GM19455 (cell line): Measurements from ENCODE around the gene CRISPLD2.

Experiments used
- ATAC-seq: cut with Tn5 transposase; IDR thresholded peaks from one replicate; pipeline ENCODE4 v1.9.1; 2021; ENCODE audit not compliant: unreplicated experiment

The CRISPLD2 gene

GRCh38 chr16:84819644-84820304 is at the start of gene CRISPLD2:
CRISPLD2 (plus strand) TSS chr16:84819985; CDS start chr16:84838496, 18,511 bp downstream.
- no peak for ATAC-seq

- ATAC-seq, result no peak
Observed at GRCh38 chr16:84773312-84773711, 46.5 kb upstream of the CRISPLD2 start.

GRCh38 chr16:84774810-84775209 is 45.0 kb upstream of the CRISPLD2 start:
- no peak for ATAC-seq

GRCh38 chr16:84775262-84775810 is 44.4 kb upstream of the CRISPLD2 start:
- ATAC-seq, result no peak

- no peak for ATAC-seq
Observed at GRCh38 chr16:84777435-84777834, 42.4 kb upstream of the CRISPLD2 start.

GRCh38 chr16:84778720-84779119 is 41.1 kb upstream of the CRISPLD2 start:
- no peak for ATAC-seq

GRCh38 chr16:84780063-84780462 is 39.7 kb upstream of the CRISPLD2 start:
- ATAC-seq, result no peak

- ATAC-seq, result no peak
Observed at GRCh38 chr16:84780544-84781376, 39.0 kb upstream of the CRISPLD2 start.

- ATAC-seq, result no peak
Observed at GRCh38 chr16:84782846-84783245, 36.9 kb upstream of the CRISPLD2 start.

- ATAC-seq, result no peak
Observed at GRCh38 chr16:84785843-84786581, 33.8 kb upstream of the CRISPLD2 start.

GRCh38 chr16:84786605-84787262 is 33.1 kb upstream of the CRISPLD2 start:
- no peak for ATAC-seq

- ATAC-seq, result no peak
Observed at GRCh38 chr16:84787263-84787622, 32.5 kb upstream of the CRISPLD2 start.

- no peak for ATAC-seq
Observed at GRCh38 chr16:84788920-84789391, 30.8 kb upstream of the CRISPLD2 start.

GRCh38 chr16:84789431-84789830 is 30.4 kb upstream of the CRISPLD2 start:
- ATAC-seq, result no peak

- ATAC-seq, result no peak
Observed at GRCh38 chr16:84790301-84790700, 29.5 kb upstream of the CRISPLD2 start.

GRCh38 chr16:84791088-84791487 is 28.7 kb upstream of the CRISPLD2 start:
- no peak for ATAC-seq

- no peak for ATAC-seq
Observed at GRCh38 chr16:84791501-84791900, 28.3 kb upstream of the CRISPLD2 start.

GRCh38 chr16:84794186-84794585 is 25.6 kb upstream of the CRISPLD2 start:
- no peak for ATAC-seq

- ATAC-seq, result no peak
Observed at GRCh38 chr16:84794626-84795025, 25.2 kb upstream of the CRISPLD2 start.

- no peak for ATAC-seq
Observed at GRCh38 chr16:84795329-84796053, 24.3 kb upstream of the CRISPLD2 start.
